ENCODE results near the gene EXD1. TPM values are rescaled to one million over a fixed set of nuclear protein-coding genes. Genes with fewer than 3 reads are reported as not detected.

The EXD1 gene
- total and polyA plus RNA-seq, 7 donors: 0.03 TPM; not detected in 6

DNA sequence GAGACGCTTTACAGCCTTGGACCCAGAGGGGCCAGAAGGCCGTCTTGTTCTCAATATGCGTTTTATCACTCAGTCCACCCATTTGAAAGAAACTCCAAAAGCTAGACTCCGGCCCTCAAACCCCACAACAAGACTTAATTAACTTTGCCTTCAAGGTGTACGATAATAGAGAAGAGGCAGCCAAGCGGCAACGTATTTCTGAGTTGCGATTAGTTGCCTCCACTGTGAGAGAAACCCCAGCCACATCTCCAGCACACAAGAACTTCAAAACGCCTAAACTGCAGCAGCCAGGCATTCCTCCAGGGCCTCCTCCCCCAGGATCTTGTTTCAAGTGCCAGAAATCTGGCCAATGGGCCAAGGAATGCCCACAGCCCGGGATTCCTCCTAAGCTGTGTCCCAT is 97.1 kb downstream of the EXD1 start:
- WGBS, 2 donors: 86 to 91% methylated on average over 10 of the region's 10 CpGs
- no peak for TF ChIP-seq EP300 (IDR thresholded peaks at IDR 0.05)
- no peak for TF ChIP-seq POLR2AphosphoS5 (IDR thresholded peaks at IDR 0.05)
- TF ChIP-seq, protein P1, sequence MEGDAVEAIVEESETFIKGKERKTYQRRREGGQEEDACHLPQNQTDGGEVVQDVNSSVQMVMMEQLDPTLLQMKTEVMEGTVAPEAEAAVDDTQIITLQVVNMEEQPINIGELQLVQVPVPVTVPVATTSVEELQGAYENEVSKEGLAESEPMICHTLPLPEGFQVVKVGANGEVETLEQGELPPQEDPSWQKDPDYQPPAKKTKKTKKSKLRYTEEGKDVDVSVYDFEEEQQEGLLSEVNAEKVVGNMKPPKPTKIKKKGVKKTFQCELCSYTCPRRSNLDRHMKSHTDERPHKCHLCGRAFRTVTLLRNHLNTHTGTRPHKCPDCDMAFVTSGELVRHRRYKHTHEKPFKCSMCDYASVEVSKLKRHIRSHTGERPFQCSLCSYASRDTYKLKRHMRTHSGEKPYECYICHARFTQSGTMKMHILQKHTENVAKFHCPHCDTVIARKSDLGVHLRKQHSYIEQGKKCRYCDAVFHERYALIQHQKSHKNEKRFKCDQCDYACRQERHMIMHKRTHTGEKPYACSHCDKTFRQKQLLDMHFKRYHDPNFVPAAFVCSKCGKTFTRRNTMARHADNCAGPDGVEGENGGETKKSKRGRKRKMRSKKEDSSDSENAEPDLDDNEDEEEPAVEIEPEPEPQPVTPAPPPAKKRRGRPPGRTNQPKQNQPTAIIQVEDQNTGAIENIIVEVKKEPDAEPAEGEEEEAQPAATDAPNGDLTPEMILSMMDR (IDR thresholded peaks at IDR 0.05): no peak
- no peak for TF ChIP-seq POLR2A (IDR thresholded peaks at IDR 0.05)
- H3K9me3 ChIP-seq: no peaks in the 10 kb centered on the region
- no peak overlapping the region for H3K27ac ChIP-seq
- H3K27me3 ChIP-seq: no peaks in the 10 kb centered on the region
- H3K4me3 ChIP-seq: no peak overlapping the region
- no peaks in the 10 kb centered on the region for H3K36me3 ChIP-seq
- no peak for DNase-seq
- intact Hi-C loops (cut with DNase I): no loop called here
- H3K4me1 ChIP-seq: no peaks in the 10 kb centered on the region

Other genes with a start within 250 kb of the EXD1 start
- gene INO80, start 114.5 kb downstream of the EXD1 start, total RNA-seq: 10 to 100 TPM; 17.1 to 36.6 (median 19.4) TPM
- 10 to 100 TPM in 1 of 3 donors, 1 to 10 TPM in 2; 7.2 to 17.9 (median 7.9) TPM for gene INO80, start 114.5 kb downstream of the EXD1 start, polyA plus RNA-seq
- gene CHP1, start 511 bp upstream of the EXD1 start, total RNA-seq: 100 to 1,000 TPM; 101 to 118 (median 105) TPM
- gene CHP1, start 511 bp upstream of the EXD1 start, polyA plus RNA-seq: 100 to 1,000 TPM; 126 to 270 (median 152) TPM
- gene OIP5, start 101.8 kb upstream of the EXD1 start, total RNA-seq: 1 to 10 TPM in 1 of 4 donors, under 1 TPM in 1, not detected in 2; 0.71 to 1.1 TPM
- gene OIP5, start 101.8 kb upstream of the EXD1 start, polyA plus RNA-seq: 10 to 100 TPM in 1 of 3 donors, 1 to 10 TPM in 2; 1.8 to 10.8 (median 5.1) TPM
- 10 to 100 TPM in 1 of 4 donors, 1 to 10 TPM in 2, under 1 TPM in 1; 0.16 to 13.7 (median 1.5) TPM for gene NUSAP1, start 102.1 kb upstream of the EXD1 start, total RNA-seq
- 10 to 100 TPM in 2 of 3 donors, 1 to 10 TPM in 1; 5.4 to 34.7 (median 10.9) TPM for gene NUSAP1, start 102.1 kb upstream of the EXD1 start, polyA plus RNA-seq
- 10 to 100 TPM; 13.9 to 17.1 (median 15.4) TPM for gene NDUFAF1, start 171.7 kb upstream of the EXD1 start, total RNA-seq
- gene NDUFAF1, start 171.7 kb upstream of the EXD1 start, polyA plus RNA-seq: 10 to 100 TPM; 16.2 to 20.8 (median 16.7) TPM
- gene RTF1, start 186.3 kb upstream of the EXD1 start, total RNA-seq: 10 to 100 TPM; 30.5 to 35.7 (median 32.2) TPM
- gene RTF1, start 186.3 kb upstream of the EXD1 start, polyA plus RNA-seq: 10 to 100 TPM; 18.6 to 20.4 (median 19.0) TPM